HG03571 (cell line): ENCODE results near the gene SHC1.
A peak's percentile ranks its signal among the peaks of the same experiment; 100 is the strongest.

Experiments used
- ATAC-seq: cut with Tn5 transposase; IDR thresholded peaks from one replicate; pipeline ENCODE4 v1.9.1; 2021; ENCODE audit not compliant: unreplicated experiment

The SHC1 gene

GRCh38 chr1:154958681-154959425 is 11.7 kb downstream of the SHC1 start:
- no peak for ATAC-seq

GRCh38 chr1:154958036-154958435 is 12.5 kb downstream of the SHC1 start:
- no peak for ATAC-seq

- ATAC-seq = no peak
Measured at GRCh38 chr1:154957091-154957657, 13.4 kb downstream of the SHC1 start.

- no peak for ATAC-seq
Measured at GRCh38 chr1:154956544-154956941, 14.0 kb downstream of the SHC1 start.

GRCh38 chr1:154955718-154956543 is 14.6 kb downstream of the SHC1 start, which contains the start of gene PBXIP1:
PBXIP1 (minus strand) TSS chr1:154956099; CDS start chr1:154953721, 2,378 bp downstream.
- ATAC-seq = peak; percentile 46

GRCh38 chr1:154955039-154955717 is 15.4 kb downstream of the SHC1 start:
- no peak for ATAC-seq

GRCh38 chr1:154954541-154954940 is 16.0 kb downstream of the SHC1 start:
- ATAC-seq = no peak

- ATAC-seq = no peak
Measured at GRCh38 chr1:154953611-154954038, 16.9 kb downstream of the SHC1 start.

GRCh38 chr1:154952664-154953063 is 17.9 kb downstream of the SHC1 start:
- ATAC-seq = no peak

- ATAC-seq = no peak
Measured at GRCh38 chr1:154951901-154952657, 18.5 kb downstream of the SHC1 start.

GRCh38 chr1:154948079-154948478 is 22.5 kb downstream of the SHC1 start:
- no peak for ATAC-seq

- no peak for ATAC-seq
Measured at GRCh38 chr1:154945962-154946850, 24.3 kb downstream of the SHC1 start.

- no peak for ATAC-seq
Measured at GRCh38 chr1:154945160-154945961, 25.2 kb downstream of the SHC1 start.

GRCh38 chr1:154944401-154945159 is 26.0 kb downstream of the SHC1 start:
- ATAC-seq = no peak

- ATAC-seq = no peak
Measured at GRCh38 chr1:154943649-154944400, 26.7 kb downstream of the SHC1 start.

GRCh38 chr1:154941333-154942013 is 29.1 kb downstream of the SHC1 start:
- ATAC-seq = no peak
